GM10248 (cell line): ENCODE measurements around the gene MED13L.

Source experiments
- CTCF ChIA-PET: fragments of 300-600 bp; sonication (Branson Sonifier 250); formaldehyde crosslinking; extraction: SDS; loops from one replicate; lab custom pipeline; 2021; ENCODE audit warnings: antibody characterized with exemption; lab: Yijun Ruan, JAX
- POLR2A ChIA-PET: fragments of 350-650 bp; sonication (Branson Sonifier 250); formaldehyde crosslinking; extraction: SDS; loops from one replicate; lab custom pipeline; 2020; ENCODE audit warnings: antibody characterized with exemption; lab: Yijun Ruan, JAX
- DNase-seq: peaks from one replicate; pipeline ENCODE4 v3.0.0; 2012; ENCODE audit errors: extremely low spot score
- TF ChIP-seq, protein P1 (sequence below): IDR thresholded peaks from 2 replicates; pipeline ENCODE4 v1.5.1; 2012; ENCODE audit warnings: mild to moderate bottlenecking, low read depth; ENCODE audit errors: extremely low read depth, missing control alignments, control extremely low read depth

Gene MED13L

DNA sequence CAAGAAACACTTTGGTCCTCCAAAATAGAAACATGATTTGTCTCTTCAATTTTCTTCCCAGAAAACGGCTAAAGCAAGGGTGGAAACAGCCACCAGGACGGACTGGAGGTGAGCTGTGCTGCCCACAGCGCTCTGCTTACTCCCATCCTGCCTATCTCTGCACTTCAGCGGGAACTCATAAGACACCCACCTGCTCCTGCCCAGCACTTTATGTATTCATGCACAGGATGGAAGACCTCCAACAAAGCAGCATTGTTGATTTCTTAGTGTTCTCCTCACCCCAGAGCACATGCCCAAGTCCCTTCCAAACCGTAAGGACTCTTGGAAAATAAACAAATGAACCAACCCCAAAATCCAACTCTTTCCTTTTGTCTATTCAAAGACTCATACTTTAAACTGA is 277.2 kb downstream of the MED13L start:
- POLR2A ChIA-PET = no interaction called here
- no peak for DNase-seq
- CTCF ChIA-PET = interaction anchor here (1.0 kb wide), 1 partner anchor 36 kb away, joined by 3 read pairs; no protein-coding TSS in a partner anchor

DNA sequence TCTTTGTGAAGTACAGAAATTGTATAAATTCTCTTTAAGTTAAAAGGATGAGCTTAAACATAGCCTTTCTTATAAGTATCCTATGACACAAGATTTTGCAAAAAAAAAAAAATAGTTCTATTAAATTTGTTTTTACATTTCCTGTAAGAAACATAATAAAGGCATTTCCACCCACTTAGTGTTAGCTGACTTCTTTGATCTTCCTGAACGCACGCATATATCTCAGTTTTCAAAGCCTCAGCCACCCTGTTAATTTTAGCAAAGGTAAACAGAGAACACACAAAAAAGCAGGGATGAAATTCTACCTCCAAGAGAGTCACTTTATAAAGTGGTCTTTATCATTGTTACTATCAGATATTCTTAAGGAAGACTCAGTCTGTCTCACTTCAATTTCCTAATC is 277.9 kb downstream of the MED13L start:
- POLR2A ChIA-PET = no interaction called here

More for the DNA sequence above, 277.2 kb downstream of the MED13L start:
- TF ChIP-seq, protein P1, sequence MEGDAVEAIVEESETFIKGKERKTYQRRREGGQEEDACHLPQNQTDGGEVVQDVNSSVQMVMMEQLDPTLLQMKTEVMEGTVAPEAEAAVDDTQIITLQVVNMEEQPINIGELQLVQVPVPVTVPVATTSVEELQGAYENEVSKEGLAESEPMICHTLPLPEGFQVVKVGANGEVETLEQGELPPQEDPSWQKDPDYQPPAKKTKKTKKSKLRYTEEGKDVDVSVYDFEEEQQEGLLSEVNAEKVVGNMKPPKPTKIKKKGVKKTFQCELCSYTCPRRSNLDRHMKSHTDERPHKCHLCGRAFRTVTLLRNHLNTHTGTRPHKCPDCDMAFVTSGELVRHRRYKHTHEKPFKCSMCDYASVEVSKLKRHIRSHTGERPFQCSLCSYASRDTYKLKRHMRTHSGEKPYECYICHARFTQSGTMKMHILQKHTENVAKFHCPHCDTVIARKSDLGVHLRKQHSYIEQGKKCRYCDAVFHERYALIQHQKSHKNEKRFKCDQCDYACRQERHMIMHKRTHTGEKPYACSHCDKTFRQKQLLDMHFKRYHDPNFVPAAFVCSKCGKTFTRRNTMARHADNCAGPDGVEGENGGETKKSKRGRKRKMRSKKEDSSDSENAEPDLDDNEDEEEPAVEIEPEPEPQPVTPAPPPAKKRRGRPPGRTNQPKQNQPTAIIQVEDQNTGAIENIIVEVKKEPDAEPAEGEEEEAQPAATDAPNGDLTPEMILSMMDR = no peak

DNA sequence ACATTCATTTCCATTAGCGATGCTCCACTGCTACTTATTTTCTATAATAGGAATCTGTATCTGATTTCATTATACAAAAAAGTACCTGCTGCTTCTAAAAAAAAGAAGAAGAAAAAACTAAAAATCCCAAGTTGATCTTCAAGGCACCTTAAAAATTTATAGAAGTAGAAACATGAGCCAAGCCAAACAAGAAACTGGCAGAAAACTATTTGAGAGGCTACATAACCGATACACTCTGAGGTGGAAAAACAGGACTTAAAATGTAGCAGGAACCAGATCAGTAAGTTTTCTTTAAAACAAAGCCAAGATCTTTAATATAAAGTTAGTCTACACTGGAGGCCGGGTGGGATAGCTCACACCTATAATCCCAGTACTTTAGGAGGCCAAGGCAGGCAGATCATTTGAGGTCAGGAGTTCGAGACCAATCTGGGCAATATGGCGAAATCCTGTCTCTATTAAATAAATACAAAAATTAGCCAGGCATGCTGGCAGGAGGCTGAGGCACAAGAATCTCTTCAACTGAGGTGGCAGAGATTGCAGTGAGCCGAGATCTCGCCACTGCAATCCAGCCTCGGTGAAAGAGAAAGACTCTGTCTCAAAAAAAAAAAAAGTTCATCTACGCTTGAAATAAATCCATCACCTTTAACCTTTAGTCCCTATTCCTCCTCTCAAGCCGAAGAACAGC is 278.6 kb downstream of the MED13L start:
- POLR2A ChIA-PET = no interaction called here
- CTCF ChIA-PET = interaction anchor here (0.7 to 2.3 kb wide), 17 partner anchors 10 to 710 kb away, joined by 3 to 23 read pairs (median 5); no protein-coding TSS in a partner anchor
- no peak for DNase-seq
- TF ChIP-seq, protein P1 = no peak

More for the DNA sequence above, 277.9 kb downstream of the MED13L start:
- DNase-seq = no peak
- CTCF ChIA-PET = interaction anchor here (0.7 to 2.2 kb wide), 6 partner anchors 10 to 264 kb away, joined by 3 to 6 read pairs (median 3); no protein-coding TSS in a partner anchor
- TF ChIP-seq, protein P1 = no peak

DNA sequence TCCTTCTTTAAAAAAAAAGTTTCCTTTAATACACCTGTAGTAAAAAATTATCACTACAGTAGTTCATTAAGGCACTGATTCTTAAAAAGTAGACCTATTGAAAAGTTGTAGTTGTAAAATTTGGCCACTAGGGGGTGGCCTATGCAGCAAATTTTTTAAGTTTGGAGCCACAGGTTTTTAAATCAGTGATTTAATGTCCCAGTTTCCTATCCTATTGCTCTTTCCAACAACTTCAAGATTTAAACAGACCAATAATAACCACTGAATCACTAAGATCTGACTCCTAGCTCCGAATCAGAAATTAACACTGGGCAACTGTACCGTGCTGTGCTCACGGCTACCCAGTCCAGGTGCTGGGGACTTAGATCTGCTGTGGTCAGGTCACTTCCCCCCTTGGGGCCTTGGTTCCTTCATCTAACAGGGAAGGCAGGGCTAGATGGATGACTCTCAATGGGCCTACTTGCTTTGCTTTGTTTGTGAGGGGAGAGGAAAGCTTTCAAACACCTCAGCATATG is 279.3 kb downstream of the MED13L start:
- DNase-seq = peak; percentile 37
- TF ChIP-seq, protein P1 = peak; percentile 54
- POLR2A ChIA-PET = no interaction called here
- CTCF ChIA-PET = interaction anchor here (0.6 to 2.3 kb wide), 24 partner anchors 8 to 729 kb away, joined by 3 to 23 read pairs (median 4); partner anchors contain the start of gene MAP1LC3B2

DNA sequence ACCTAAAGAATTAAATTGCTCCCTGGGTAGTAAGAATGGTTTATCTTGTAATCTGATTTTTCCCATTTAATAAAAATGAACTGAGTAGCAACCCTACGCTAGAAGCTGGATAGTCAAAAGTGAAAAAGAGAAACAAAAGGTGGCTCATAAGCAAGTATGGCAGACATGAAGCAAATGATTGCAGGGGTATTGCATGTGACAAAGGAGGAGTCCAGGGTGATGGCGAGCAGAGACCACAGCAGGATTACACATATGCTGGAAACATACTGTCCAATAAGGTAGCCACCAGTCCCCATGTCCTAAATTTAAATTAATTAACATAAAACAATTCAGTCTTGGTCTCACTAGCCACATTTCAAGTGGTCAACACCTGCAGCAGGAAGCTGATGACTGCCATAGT is 283.8 kb downstream of the MED13L start:
- POLR2A ChIA-PET = no interaction called here
- no peak for DNase-seq
- TF ChIP-seq, protein P1 = no peak
- CTCF ChIA-PET = interaction anchor here (1.1 to 1.3 kb wide), 2 partner anchors 10 to 13 kb away, joined by 3 to 5 read pairs; no protein-coding TSS in a partner anchor

DNA sequence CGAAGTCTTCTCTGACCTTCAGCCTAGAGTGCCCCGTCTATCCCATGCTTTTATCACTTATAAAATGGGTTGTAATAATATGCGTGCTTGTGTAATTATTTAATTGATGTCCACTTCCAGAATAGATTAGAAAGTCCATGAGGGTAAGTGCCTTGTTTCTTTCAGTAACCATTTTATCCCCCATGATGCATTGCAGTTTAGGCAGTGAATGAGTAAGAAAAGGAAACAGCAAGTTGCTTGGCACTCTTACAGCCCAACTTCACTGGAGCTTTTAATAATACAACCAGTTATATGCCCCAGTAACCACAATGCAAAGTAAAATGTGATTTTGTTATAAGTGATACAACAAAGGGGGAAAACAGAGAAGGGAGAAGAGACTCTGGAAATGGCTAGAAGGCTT is 287.3 kb downstream of the MED13L start:
- CTCF ChIA-PET = interaction anchor here (0.9 to 3.1 kb wide), 6 partner anchors 8 to 246 kb away, joined by 3 to 23 read pairs (median 4); no protein-coding TSS in a partner anchor
- TF ChIP-seq, protein P1 = no peak
- no peak for DNase-seq
- POLR2A ChIA-PET = no interaction called here
